Endothelial cell (in vitro differentiated cells): ENCODE data around the gene GRIN2A. TPM values are rescaled to one million over a fixed set of nuclear protein-coding genes. Genes with fewer than 3 reads are reported as not detected.

Source experiments
- DNase-seq: peaks from one replicate; pipeline ENCODE4 v3.0.0; 2021; ENCODE audit warnings: low spot score
- H3K27ac Mint-ChIP-seq: one replicate; pipeline ENCODE4 v1.8.0; 2021; ENCODE audit warnings: mixed read lengths, inconsistent platforms; ENCODE audit not compliant: unreplicated experiment
- H3K27me3 Mint-ChIP-seq: one replicate; pipeline ENCODE4 v1.8.0; 2021; ENCODE audit warnings: mild to moderate bottlenecking, moderate library complexity, mixed read lengths, inconsistent platforms; ENCODE audit not compliant: unreplicated experiment
- H3K36me3 Mint-ChIP-seq: one replicate; pipeline ENCODE4 v1.8.0; 2021; ENCODE audit warnings: mild to moderate bottlenecking, low read depth, mixed read lengths, inconsistent platforms; ENCODE audit not compliant: unreplicated experiment
- H3K4me1 Mint-ChIP-seq: one replicate; pipeline ENCODE4 v1.8.0; 2021; ENCODE audit warnings: mild to moderate bottlenecking, mixed read lengths, inconsistent platforms; ENCODE audit not compliant: unreplicated experiment
- H3K4me3 Mint-ChIP-seq: one replicate; pipeline ENCODE4 v1.8.0; 2021; ENCODE audit warnings: mild to moderate bottlenecking, mixed read lengths, inconsistent platforms; ENCODE audit not compliant: unreplicated experiment
- H3K9me3 Mint-ChIP-seq: one replicate; pipeline ENCODE4 v1.8.0; 2021; ENCODE audit warnings: mixed read lengths, inconsistent platforms; ENCODE audit not compliant: unreplicated experiment
- total RNA-seq: library from RNA; stranded (reverse); fragmentation: NEBNext Ultra II Directional; extraction: Animal tissue kit (Norgen Biotek cat#: 25700); gene quantifications from one replicate; pipeline ENCODE4 v1.2.1, GENCODE V29; 2021; ENCODE audit not compliant: unreplicated experiment
- TF ChIP-seq, protein P1 (sequence below): fragments of 200-600 bp; sonication (generic); IDR thresholded peaks from one replicate; pipeline ENCODE4 v1.5.0; 2021; ENCODE audit warnings: antibody characterized with exemption; ENCODE audit not compliant: unreplicated experiment

GRIN2A gene
- total RNA-seq, 1 donor from 2014 or later, result 0.03 TPM

DNA sequence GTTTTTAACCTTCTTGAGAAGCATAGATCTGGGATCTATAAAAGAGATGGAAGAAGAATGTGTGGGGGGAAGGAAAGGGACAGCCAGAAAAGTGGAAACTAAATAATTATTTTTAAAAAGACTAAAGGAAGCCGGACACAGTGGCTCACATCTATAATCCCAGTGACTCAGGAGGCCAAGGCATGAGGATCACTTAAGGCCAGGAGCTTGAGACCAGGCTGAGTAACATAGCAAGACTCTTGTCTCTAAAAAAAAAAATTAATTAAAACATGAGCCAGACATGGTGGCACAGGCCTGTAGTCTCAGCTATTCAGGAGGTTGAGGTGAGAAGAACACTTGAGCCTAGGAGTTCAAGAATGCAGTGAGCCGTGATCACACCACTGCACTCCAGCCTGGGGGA lies 335.1 kb downstream of the GRIN2A start:
- Mint-ChIP-seq H3K9me3 (no peaks in the 10 kb centered on the region), H3K4me3 (no peak overlapping the region), H3K27ac (no peak overlapping the region), H3K27me3 (peaks cover 3% of the 10 kb centered on the region), H3K36me3 (no peaks in the 10 kb centered on the region), H3K4me1 (no peaks in the 10 kb centered on the region)
- DNase-seq, result no peak
- TF ChIP-seq, protein P1, sequence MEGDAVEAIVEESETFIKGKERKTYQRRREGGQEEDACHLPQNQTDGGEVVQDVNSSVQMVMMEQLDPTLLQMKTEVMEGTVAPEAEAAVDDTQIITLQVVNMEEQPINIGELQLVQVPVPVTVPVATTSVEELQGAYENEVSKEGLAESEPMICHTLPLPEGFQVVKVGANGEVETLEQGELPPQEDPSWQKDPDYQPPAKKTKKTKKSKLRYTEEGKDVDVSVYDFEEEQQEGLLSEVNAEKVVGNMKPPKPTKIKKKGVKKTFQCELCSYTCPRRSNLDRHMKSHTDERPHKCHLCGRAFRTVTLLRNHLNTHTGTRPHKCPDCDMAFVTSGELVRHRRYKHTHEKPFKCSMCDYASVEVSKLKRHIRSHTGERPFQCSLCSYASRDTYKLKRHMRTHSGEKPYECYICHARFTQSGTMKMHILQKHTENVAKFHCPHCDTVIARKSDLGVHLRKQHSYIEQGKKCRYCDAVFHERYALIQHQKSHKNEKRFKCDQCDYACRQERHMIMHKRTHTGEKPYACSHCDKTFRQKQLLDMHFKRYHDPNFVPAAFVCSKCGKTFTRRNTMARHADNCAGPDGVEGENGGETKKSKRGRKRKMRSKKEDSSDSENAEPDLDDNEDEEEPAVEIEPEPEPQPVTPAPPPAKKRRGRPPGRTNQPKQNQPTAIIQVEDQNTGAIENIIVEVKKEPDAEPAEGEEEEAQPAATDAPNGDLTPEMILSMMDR, result no peak

DNA sequence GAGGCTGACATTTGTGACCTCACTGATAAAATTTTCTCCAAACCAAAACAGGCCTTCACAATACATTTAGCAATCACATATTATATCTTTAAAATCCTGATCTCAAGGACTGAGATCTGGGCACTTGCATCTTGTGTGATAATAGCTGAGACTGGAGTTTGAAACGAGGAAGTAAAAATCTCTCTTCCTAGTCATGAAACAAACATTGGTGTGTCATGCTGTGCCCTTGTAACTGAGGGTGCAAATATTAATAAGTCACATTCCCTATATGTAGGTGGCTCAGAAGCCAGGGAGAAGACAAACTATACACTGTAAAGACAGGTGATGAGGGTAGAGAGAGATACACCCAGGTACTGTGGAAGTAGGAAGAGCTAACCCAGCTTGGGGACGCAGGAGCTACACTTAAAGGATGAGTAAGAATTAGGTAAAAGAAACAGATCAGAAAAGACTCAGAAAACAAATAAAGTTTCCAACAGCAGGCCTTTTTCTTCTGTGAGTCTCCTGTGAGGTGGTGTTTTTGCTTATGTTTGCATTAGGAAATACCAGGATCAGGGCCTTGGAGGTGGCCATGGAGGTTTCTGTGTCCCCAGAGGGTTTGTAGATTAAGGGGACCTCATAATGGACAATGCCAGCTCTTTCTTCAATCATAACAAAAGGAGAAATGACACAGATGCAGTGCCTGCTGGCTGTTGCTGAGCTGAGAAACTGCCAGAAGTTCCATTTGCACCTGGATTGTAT lies 335.7 kb downstream of the GRIN2A start:
- Mint-ChIP-seq H3K36me3 (no peaks in the 10 kb centered on the region), H3K4me3 (no peak overlapping the region), H3K4me1 (no peaks in the 10 kb centered on the region), H3K9me3 (no peaks in the 10 kb centered on the region), H3K27me3 (peaks cover 3% of the 10 kb centered on the region), H3K27ac (no peak overlapping the region)
- TF ChIP-seq, protein P1, result no peak
- no peak for DNase-seq

- H3K9me3 Mint-ChIP-seq, result no peaks in the 10 kb centered on the region
- no peak overlapping the region for H3K4me3 Mint-ChIP-seq
- no peak for DNase-seq
- peaks cover 2% of the 10 kb centered on the region for H3K27me3 Mint-ChIP-seq
- TF ChIP-seq, protein P1, result no peak
- no peaks in the 10 kb centered on the region for H3K4me1 Mint-ChIP-seq
- no peaks in the 10 kb centered on the region for H3K36me3 Mint-ChIP-seq
- H3K27ac Mint-ChIP-seq, result no peak overlapping the region
Measured at GRCh38 chr16:9845661-9846361, 336.4 kb downstream of the GRIN2A start.

- Mint-ChIP-seq H3K9me3 (no peaks in the 10 kb centered on the region), H3K27me3 (peaks cover 1% of the 10 kb centered on the region), H3K36me3 (no peaks in the 10 kb centered on the region), H3K27ac (no peak overlapping the region), H3K4me3 (no peak overlapping the region), H3K4me1 (no peaks in the 10 kb centered on the region)
- TF ChIP-seq, protein P1, result no peak
- no peak for DNase-seq
Measured at GRCh38 chr16:9844361-9844760, 337.9 kb downstream of the GRIN2A start.

DNA sequence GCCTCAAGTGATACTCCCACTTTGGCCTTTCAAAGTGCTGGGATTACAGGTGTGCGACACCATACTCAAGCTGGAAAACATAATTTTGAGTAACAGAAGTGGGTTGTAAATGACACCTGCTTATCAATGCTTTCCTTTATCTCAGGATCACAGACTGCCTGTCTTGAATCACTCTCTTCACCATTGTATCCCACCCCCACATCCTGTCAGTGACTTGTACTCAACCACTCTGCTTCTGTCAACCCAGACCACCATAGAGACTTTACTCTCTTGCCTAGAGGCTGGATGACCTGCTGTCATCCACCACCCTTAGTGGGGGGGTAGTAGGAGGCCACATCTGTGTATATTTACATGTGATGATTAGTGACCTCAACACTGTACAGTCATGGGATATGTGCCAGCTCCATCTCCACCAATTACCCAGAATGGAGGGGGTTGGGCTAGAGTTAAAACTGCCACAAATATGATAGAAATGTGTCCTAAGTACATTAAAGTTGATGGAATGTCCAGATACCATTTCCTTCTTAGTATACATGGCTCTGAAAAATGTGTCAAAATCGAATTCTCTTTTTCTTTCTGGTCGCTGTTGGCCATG lies 338.7 kb downstream of the GRIN2A start:
- TF ChIP-seq, protein P1, result no peak
- Mint-ChIP-seq H3K9me3 (no peaks in the 10 kb centered on the region), H3K4me3 (no peak overlapping the region), H3K4me1 (no peaks in the 10 kb centered on the region), H3K27me3 (peaks cover 1% of the 10 kb centered on the region), H3K27ac (no peak overlapping the region), H3K36me3 (no peaks in the 10 kb centered on the region)
- DNase-seq, result no peak
